HuH-7.5 (cell line): ENCODE data around the gene CTSO.

Experiments used
- DNase-seq: peaks from one replicate; pipeline ENCODE4 v3.0.0; 2011; ENCODE audit warnings: low spot score

CTSO gene, protein sequence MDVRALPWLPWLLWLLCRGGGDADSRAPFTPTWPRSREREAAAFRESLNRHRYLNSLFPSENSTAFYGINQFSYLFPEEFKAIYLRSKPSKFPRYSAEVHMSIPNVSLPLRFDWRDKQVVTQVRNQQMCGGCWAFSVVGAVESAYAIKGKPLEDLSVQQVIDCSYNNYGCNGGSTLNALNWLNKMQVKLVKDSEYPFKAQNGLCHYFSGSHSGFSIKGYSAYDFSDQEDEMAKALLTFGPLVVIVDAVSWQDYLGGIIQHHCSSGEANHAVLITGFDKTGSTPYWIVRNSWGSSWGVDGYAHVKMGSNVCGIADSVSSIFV

GRCh38 chr4:155953151-155954117 is at the start of gene CTSO:
Gene CTSO, minus strand, starts transcription at chr4:155953866. Its CDS starts 19 bp downstream, at chr4:155953847.
- DNase-seq: peak; percentile 43

- DNase-seq: no peak
Measured at GRCh38 chr4:156000491-156000890, 46.8 kb upstream of the CTSO start.

GRCh38 chr4:155999725-156000124 is 46.1 kb upstream of the CTSO start:
- DNase-seq: peak; percentile 4

DNA sequence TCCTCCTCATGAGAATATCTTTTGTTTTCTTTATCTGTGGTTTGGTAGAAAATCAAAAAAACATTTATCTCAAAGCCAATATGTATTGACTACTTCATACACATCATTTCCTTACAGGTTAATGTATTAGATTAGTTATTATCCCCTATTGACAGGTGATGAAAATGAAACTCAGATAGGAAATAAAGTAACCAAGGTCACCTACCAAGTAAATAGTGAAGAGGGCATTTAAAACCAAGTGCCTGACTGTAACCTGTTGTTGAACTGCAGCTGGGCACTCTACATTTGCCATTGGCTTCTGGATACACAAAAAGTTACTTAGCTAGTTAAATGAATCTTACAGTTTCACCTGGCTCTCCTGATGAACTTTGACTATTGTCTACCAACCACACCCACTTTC is 41.4 kb upstream of the CTSO start:
- DNase-seq: no peak

- no peak for DNase-seq
Measured at GRCh38 chr4:155984106-155984797, 30.6 kb upstream of the CTSO start.

- DNase-seq: no peak
Measured at GRCh38 chr4:155982736-155983385, 29.2 kb upstream of the CTSO start.

DNA sequence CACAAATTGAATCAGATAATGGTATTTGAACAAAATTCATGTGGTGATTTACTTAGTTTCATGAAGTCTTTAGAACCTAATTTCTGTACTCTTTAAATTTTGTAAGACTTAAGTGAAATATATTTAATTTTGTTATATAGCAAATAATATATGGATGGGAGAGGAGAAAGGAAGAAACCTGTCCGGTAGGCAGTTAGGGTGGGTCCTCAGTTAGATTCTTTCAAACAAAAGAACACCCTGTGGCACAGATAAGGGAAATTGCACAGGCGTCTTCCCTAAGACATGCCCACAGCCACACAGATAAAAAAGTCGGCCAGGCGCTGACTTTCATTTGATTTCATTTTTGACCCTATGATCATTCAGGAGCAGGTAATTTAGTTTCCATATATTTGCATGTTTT is 25.1 kb upstream of the CTSO start:
- no peak for DNase-seq

DNA sequence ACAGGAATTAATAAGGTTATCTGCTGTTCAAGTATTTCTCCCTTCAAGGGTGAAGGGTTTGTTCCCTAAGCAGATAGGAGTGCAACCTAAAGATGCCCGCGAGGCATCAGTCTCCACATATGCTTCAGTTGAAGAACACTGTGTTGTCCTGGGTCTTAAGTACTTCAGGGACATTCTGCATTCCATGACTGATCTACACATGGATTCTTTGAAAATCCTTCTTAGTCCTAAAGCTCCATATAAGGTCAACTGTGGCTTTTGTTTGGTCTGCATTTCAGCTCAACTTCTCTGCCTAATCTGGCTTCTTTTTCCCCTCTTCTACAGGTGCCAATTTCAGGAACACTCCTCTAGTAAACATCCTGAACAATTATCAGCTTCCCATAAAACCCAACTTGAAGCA is 21.8 kb upstream of the CTSO start:
- no peak for DNase-seq

- no peak for DNase-seq
Measured at GRCh38 chr4:155974996-155975395, 21.3 kb upstream of the CTSO start.

GRCh38 chr4:155974476-155974749 is 20.7 kb upstream of the CTSO start:
- no peak for DNase-seq

- no peak for DNase-seq
Measured at GRCh38 chr4:155973639-155974475, 20.2 kb upstream of the CTSO start.

- no peak for DNase-seq
Measured at GRCh38 chr4:155972098-155972497, 18.4 kb upstream of the CTSO start.

GRCh38 chr4:155966731-155967395 is 13.2 kb upstream of the CTSO start:
- DNase-seq: no peak

DNA sequence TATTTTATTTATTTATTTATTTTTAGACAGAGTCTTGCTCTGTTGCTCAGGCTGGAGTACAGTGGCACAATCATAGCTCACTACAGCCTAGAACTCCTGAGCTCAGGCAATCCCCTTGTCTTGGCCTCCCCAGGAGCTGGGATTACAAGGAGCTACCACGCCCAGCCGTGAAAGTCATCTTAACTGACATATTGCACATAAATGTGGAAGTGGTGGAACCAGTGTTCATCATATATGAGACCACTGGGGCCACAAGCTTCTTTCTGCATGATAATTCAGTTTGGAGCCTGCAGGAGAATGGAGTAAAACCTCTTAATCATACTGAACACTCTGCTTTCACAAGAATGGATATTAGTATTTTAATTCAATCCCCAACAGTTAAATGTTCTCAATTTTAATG is 12.5 kb upstream of the CTSO start:
- no peak for DNase-seq

- no peak for DNase-seq
Measured at GRCh38 chr4:155964016-155964891, 10.6 kb upstream of the CTSO start.

GRCh38 chr4:155962767-155963166 is 9.1 kb upstream of the CTSO start:
- no peak for DNase-seq

DNA sequence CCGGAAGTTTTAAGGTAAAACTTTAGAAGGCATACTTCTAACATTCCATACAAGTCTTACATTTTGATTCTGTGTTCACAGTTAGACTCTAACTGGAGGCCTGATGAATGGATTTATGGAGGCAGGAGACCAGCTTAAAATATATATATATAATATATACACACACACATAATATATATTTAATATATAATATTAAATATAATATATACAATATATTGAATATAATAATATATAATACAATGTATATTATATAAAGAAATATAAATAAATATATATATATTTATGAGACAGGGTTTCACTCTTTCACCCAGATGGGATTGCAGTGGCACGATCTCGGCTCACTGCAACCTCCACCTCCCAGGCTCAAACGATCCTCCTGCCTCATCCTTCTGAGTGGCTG is 7.9 kb upstream of the CTSO start:
- no peak for DNase-seq

- no peak for DNase-seq
Measured at GRCh38 chr4:155960522-155960921, 6.9 kb upstream of the CTSO start.

GRCh38 chr4:155959417-155959816 is 5.8 kb upstream of the CTSO start:
- no peak for DNase-seq

DNA sequence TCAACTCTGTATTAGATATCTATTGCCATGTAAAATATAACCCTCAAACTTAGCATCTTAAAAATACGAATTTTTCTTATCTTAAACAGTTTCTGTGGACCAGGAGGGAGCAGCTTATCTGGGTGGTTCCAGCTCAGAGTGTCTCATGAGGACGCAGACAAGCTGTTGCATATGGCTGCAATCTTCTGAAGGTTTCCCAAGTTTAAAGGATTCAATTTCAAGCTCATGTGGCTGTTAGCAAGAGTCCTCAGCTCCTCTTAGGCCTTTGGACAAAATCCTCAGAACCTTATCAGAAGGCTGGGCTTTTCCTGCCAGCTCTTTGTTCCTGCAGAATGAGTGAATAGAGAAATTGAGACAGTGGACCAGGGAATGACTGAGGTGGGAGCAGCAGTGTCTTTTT is 2.8 kb upstream of the CTSO start:
- no peak for DNase-seq
